Glomerular endothelial cell (primary cell): ENCODE results near the gene CBFA2T3. TPM values are rescaled to one million over a fixed set of nuclear protein-coding genes. Genes with fewer than 3 reads are reported as not detected.

ENCODE experiments used
- DNase-seq: peaks from one replicate; pipeline ENCODE4 v3.0.0-alpha.2; 2011; ENCODE audit warnings: low read depth, low spot score; ENCODE audit errors: extremely low read depth
- total RNA-seq: library from RNA; depleted of rRNA; stranded (reverse); fragments of >200 nt; gene quantifications from 2 replicates; pipeline ENCODE4 v1.2.3, GENCODE V29; 2015

CBFA2T3 gene
- total RNA-seq, 1 donor from 2014 or later = 0.23 TPM

DNA sequence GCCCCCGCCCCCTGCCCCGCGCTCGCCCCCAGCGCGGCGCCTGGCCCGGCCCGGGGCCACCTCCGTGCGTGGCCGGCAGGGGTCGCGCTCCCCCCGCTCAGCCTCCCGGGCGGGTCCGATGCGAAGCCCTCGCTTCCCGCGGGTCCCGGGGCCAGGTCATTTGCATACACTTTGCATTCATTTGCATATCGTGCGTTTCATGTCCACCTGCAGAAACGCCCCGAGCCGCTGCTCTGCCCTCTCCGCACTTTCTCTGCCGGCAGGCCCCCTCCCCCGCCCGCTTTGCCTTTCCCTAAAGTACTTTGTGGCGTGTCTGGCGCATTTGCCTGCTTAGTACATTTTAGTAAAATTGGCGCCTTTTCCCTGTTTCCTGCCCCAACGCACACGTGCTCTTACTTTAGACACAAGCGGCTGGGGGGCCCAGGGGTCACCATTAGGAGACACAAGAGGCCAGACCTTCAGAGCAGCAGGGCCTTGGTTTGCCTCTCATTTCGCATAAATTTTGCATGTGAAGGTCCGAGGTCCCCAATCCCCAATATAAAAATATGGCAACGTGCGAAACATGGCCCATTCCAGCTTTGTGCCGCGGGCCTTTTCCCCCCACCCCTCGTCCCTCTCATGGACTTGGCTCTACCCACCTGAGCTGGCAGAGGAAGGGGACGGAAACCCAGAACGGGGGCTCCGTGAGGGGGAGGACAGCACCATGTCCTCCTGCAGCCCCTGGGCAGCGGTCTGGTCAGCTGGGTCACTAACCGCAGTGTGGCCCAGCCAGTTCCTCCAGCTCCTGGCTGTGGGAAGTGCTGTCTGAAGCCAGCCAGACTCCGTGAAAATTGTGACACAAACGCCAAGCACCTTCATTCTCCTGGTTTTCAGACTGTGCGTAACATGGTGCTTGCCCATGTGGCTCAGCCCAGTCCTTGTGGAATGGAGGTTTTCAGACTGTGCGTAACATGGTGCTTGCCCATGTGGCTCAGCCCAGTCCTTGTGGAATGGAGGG lies 34.8 kb downstream of the CBFA2T3 start:
- DNase-seq = no peak

DNA sequence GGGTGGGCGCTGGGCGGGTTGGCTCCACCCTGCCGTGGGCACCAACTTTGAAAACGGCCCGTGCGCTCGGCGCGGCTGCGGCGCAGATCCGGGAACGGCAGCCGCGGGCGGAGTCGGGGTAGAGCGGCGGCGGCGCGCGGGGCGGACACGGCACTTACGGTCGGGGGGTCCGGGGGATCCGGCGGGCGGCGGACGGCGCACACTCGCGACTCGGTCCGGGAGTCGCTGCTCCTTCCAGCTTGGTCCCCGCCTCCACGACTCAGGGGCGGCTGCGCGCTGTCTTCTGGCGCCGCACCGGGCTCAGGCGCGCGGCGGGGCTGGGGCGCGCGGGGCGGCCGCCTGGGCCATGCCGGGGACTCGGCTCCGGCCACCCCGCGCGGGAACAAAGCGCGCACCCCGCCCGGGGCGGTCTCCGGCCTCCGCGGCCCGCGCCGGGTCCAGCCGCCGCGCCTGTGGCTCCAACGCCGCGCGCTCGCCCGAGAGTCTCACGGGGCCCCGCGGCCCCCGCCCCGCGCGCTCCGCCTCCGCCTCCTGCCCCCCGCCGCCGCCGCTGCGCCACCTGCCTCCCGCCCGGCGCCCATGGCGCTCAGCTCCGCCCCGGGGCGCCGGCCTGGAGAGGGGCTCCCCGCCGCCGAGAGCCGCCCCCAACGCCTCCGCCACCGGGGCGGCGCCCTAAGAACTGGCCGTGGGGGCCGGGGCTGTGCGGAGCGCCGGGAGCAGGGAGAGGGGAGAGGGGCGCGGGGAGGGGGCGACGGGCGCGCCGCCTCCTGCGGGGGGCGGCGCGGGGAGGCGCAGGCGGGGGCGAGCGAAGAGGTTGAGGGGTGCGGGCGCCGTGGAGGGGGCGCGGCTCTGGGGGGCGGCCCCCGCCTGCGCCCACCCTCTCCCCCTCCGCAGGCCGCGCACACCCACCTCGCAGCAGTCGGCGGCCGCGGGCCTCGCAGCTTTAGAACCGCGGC lies 35.9 kb downstream of the CBFA2T3 start:
- DNase-seq = no peak

DNA sequence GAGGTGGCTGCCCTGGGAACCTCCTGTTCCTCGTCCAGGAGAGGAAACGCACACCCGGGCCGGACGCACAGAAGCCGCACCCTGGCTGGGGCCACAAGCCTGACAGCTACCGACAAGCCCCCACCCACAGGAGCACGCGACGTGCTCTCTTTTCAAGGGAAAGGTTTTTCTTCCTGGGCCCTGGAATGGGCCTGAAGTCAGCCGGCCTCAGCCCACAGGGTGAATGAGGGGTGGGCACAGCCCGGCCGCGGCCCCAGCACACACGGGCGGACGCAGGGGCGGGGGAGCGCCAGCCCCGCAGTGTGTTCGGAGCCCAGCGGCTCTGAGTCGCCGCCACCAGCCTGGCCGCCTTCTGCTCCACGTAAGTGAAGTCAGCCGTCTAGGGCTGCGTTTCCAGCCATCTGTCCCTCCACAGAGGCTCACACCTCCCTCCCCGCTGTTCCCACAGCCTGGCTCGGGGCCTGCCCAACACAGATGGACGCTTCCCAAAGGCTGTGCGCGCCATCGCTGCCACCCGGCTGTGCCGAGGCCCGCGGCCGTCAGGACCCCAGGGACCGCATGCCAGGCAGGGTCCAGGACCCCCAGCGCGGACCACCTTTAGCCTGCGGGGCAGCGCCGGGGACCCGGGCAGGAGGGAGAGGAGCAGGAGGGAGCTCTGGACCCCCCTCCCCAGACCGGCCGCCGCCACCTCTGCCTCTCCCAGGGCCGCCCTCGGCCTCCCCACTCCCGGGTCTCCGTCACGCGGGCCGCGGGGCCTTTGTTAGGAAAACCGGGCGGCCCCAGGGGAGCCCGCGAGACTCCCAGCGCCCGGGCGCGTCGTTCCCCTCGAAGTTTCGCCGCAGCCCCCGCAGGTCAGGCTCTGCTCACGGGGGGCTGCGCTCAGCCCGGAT lies 36.8 kb downstream of the CBFA2T3 start:
- no peak for DNase-seq

DNA sequence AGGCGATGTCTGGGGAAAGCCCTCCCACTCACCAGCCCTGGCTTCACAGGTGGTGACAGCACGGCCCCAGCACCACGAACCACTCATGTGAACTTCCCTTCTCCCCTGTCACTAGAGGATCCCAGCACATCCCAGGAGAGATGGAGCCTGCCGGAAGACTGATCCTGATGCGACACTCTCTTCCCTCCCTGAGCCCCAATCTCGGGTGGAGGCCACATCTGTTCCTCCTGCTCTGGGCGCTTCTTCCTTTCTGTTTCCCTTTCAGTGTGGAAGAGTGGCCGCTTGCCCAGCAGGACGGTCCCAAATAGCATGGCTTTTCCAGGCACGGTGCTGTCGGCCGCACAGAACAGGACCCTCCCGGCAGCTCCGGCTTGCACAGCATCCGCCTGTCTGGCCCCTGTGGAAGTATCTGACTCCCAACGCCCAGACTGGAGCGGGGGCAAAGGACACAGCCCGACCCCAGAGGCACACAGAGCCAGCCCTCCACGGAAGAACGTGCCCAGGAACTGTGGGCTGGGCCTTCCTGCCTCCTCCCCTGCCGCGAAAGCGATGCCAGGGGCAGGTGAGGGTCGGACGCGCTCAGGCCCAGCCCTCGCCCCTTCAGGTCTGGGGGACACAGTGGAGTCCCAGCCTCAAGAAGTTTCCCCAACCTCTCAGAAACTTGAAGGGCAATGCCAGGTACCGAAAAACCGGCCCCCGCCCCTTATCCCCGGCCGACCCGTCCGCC lies 37.6 kb downstream of the CBFA2T3 start:
- no peak for DNase-seq

DNA sequence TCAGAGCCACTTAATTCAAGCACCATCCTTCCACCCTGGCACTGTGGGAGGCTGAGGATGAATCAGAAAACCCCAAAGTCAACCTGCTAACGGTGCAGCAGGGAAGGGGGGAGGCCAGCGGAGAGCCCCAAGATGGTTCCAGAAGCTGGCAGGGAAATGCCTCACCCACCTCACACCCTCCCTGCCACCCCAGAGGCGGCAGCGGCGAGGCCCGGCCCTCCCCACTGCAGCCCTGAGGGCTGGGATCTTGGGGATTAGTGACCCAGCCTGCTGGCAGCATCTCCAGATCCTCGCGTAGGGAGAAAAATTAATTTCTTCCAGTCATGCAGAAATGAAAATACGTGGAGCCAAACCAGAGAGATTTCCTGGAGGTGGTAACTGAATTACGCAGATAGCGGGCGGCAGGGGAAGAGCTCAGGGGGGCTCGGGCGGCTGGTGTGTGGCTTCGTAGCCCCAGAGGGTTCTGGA lies 38.2 kb downstream of the CBFA2T3 start:
- no peak for DNase-seq

DNA sequence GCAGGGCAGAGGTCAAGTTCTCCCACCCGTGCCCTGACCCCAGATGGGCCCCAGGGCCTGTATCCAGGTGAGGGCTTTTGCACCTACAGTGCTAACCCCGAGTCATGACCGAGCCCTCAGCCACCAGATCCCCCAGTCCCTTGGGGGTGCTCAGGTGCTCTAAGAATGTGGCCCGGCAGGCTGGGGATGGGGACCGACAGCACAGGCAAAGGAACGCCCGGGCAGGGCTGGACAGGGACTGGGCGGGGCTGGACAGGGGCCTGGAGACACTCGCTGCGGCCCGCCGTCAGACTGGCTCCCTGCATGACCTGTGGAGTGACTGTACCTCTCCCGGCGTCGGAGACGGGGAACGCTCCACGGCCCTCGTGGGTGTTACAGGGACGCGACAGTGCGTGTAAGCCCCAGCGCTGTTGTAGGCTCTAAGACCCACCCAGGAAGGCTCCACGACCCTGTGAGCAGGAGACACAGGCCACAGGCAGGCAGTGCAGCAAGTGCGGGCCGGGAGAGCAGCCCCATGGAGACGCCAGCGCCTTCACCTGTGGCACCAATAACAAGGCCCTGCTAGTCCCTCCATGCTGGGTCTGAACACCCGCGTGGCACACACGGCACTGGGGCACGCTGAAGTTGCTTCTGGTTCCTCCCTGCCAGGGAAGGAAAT lies 38.8 kb downstream of the CBFA2T3 start:
- no peak for DNase-seq

DNA sequence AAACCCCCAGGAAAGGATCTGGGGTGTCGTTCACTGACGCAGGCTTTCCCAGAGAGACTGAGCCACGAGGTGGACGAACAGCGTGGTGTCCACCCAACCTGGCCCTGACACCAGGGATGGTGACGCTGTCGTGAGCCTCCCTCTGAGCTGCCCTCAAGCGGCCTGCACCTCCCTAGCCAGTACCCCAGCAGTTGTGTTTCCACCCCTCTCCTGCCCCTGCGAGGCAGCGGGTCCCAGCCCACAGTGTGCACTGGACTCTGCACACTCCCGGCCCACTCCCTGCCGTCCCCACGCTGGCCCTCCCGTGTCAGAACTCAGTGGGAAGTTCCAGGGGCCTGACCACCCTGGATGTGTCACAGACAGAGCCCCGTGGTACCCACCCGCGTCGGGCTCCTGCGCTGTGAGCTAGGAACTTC lies 39.8 kb downstream of the CBFA2T3 start:
- no peak for DNase-seq

DNA sequence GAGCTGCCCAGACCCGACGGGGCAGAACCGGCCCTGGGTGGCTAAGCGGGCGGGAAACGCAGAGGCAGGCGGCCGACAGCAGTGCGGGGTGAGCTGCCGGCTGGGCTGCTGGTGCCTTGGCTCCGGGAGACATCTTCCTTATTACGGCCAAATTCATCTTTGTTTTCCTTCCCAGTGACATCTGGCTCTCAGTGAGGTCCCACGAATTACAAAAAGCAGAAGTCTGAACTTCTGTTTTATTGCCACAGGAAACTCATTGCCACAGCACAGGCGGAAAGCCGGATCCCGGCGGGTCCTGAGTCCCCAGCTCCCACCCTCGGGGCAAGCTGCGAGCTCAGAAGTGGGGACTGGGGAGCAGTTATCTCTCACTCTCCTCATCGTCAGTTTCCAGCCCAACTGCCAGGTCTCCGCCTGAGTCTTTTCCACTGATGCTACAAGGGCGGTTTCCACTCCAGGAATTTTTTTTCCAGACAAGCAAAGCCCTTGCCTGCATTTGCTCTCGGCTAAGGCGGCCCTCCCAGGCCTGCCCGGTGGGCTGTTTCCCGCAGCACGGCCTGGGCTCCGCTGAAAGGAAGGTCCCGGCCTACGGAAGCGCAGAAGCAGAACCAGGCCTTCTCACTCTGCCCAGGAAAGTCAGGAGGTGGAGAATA lies 40.3 kb downstream of the CBFA2T3 start:
- DNase-seq = no peak

DNA sequence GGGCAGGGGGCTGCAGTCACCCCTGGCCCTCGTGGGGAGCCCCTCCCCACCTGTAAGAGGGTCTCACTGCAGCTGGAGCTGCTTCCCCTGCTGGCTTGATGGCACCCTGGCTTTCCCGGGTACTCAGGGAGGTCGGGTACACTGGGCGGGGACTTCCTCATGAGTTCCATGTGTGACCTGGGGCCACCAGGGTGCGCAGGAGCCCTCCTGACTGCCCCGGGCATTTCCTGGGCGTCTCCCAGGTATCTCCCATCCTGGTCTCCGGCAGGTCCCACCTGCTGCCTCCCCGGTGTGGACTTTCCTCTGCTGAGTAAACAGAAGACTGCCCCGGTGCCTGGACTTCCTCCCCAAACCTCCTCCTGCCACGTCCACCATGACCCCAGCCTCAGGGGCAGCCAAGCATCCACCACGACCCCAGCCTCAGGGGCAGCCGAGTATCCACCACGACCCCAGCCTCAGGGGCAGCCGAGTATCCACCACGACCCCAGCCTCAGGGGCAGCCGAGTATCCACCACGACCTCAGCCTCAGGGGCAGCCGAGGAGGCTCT lies 40.9 kb downstream of the CBFA2T3 start:
- no peak for DNase-seq

DNA sequence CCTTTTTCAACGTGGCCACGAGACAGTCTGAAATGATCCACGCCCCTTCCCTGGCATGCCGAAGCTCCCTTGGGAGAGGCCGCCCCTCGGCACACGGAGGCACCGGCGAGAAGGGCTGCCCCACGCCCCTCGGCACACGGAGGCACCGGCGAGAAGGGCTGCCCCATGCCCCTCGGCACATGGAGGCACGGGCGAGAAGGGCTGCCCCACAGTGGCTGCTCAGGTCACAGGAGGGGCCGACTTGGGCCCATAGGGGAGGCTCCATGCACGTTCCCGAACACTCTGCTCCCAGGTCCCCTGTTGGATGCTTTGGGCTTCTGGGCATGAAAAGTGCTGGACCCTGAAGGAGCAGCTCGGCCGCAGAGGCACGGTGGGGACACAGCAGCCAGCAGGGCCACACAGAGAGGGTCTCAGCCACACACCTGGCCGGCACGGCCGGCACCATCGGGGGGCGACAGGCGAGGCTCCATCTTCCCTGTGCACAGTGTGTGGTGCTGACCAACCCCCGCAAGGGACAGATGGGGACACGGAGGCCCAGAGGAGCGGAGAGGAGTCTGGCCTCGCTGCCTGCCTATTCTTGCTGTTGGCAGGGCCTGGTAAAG lies 42.8 kb downstream of the CBFA2T3 start:
- no peak for DNase-seq

DNA sequence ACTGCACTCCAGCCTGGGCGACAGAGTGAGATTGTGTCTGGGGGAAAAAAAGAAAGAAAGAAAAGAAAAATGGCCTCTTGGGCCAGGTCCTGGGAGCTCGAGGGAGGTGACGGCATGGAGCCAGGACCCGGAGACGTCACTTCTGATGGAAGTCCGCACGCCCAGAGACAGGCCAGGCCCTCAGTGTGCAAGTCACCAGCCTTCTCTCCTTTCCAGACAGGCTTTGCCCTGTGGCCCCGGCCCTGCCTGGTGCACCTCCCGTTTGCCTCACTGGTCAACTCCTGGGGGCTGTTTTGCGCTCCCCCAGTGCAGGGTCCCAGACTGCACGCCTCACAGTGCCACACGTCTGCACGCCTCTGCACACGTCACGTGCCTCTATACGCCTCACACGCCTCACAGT lies 44.1 kb downstream of the CBFA2T3 start:
- DNase-seq = no peak

DNA sequence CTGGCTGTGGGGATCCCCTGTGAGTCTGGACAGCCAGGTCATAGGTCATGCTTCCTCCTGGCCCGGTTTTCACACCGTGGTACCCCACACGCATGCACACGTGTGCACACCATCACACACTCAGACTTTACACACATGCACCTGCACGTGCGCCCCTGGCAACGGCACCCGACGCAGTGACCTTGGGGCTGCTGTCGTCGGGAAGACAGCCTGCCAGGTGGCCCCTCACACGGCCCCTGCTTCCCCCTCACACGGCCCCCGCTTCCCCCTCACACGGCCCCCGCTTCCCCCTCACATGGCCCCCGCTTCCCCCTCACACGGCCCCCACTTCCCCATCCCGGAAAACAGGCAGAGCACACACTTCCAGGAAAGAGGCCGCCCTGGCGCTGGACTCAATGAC lies 45.1 kb downstream of the CBFA2T3 start:
- DNase-seq = no peak

DNA sequence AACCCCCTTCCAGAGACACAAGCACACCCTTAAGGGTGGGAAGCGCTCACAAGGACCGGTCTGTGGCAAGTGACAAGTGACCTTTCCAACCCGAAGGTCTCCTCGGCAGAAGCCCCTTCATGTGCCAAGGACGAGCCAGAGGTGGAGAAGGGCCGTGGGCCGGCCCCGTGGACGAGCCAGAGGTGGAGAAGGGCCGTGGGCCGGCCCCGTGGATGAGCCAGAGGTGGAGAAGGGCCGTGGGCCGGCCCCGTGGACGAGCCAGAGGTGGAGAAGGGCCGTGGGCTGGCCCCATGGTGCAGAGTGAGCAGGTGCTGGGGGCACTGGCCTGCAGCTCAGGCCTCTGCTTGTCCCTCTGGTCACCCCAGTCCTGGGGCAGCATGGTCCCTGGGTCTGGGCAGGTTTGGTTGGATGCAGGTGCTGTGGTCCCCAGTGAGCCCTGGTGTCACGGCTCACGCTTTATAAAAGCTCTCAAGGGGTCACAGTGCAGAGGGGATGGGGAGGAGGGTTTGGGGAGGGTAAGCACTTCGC lies 45.6 kb downstream of the CBFA2T3 start:
- no peak for DNase-seq

DNA sequence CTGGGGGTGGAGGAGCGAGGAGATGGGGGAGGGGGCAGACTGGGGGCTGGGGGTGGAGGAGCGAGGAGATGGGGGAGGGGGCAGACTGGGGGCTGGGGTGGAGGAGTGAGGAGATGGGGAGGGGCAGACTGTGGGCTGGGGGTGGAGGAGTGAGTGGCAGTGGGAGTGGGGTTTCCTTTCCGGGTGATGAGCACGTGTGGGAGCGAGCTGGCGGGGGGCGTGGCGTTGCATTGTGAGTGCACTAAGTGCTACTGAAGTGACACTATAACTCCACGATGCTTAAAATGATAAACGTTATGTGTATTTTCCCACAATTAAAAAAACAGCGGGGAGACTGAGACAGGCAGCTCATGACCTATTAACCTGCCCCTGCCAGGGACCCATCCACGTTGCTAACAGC lies 46.3 kb downstream of the CBFA2T3 start:
- DNase-seq = no peak

DNA sequence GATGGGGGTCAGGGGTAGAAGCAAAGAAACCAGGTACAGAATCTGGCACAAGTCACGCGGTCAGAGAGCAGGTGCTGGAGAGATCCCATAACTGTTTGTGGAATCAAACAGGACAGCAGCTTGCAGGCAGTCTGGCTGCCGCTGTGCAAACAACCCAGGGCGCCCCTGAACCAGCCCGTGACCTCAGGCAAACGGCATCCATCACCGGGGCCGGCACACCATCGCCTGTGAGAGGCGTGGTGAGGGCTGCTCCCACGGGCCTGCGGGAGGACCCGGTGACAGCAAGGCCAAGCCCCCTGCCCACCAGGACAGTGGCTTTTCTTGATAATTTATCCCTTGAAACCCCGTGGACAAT lies 47.9 kb downstream of the CBFA2T3 start:
- no peak for DNase-seq

DNA sequence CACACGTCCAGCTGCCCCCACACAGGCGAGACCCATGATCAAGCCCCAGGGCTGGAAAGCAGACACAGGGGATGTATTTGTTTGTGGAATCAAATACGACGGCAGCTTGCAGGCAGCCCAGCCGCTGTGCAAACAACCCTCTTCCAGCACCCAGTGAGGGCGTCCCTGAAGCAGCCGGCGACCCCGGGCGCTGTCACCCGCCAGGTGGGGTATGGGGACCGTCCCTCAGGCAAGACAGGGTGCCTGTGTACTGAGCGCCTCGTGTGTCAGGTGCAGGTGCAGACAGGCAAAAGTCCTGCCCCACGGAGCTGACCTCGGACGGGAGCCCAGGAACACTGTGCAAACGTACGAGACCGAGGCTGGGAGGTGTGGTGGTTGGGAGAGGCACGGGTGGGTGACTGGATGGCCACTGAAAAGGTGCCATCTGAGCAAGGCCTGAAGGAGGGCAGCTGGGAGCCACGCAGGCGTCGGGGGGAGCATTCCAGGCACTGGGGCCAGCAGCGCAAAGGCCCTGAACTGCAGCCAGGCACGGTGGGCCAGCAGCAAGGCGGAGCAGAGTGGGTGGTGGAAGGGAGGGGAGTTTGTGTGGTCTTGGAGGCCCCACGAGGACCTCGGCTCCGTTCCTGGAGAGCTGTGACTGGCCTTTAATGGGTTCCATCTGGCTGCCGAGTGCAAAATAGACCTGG lies 48.5 kb downstream of the CBFA2T3 start:
- DNase-seq = no peak

DNA sequence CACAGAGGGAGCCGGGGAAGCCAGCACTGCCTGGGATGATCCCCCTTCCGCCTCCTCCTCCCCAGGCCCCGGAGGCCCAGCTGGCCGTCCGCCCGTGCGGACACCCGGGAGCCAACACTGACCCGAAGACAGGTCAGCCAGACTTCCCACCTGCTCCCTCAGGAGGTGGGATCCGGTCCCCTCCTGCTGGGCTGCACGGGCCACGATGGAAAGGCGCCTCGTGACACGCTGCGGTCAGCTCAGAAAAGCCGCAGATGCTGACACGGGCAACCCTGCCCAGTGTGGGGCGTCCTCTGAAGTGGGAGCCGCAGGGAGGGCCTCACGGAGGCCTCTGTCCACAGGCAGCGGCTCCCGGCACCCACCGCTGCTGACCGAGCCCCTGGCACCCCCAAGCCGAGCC lies 49.3 kb downstream of the CBFA2T3 start:
- DNase-seq = no peak
